GM12878 (cell line): ENCODE measurements around the gene TGM6.

Experiments used
- CREM ChIP-seq: IDR thresholded peaks from 2 replicates; pipeline ENCODE4 v1.6.1; 2014; ENCODE audit warnings: antibody characterized with exemption, low read depth
- EZH2 ChIP-seq: IDR thresholded peaks from 2 replicates; pipeline ENCODE4 v1.6.1; 2012; ENCODE audit warnings: low read depth, mild to moderate bottlenecking, control low read depth, inconsistent platforms, low read length, borderline replicate concordance; ENCODE audit not compliant: control insufficient read depth
- TF ChIP-seq, protein P1 (sequence below): fragments of 450-650 bp; IDR thresholded peaks from 2 replicates; pipeline ENCODE4 v1.6.1; 2016; ENCODE audit warnings: mild to moderate bottlenecking

DNA sequence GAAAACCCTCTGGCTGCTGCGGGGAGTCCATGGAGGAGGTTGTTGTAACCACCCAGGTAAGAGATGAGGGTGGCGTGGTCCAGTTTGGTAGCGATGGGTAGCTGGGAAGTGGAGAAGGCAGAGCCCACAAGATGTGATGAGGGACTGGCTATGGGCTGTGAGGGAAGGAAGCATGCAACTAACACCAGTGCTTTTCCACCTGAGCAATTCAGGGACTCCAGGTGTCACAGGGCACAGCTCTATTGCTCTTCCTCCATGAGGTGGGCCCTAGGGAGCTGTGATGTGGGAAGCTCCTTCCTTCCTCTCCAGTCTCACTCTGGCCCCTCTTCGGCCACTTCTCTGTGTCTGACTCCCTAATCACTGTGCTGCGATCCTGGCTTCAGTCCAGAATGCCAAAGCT lies 32.4 kb upstream of the TGM6 start:
- TF ChIP-seq, protein P1, sequence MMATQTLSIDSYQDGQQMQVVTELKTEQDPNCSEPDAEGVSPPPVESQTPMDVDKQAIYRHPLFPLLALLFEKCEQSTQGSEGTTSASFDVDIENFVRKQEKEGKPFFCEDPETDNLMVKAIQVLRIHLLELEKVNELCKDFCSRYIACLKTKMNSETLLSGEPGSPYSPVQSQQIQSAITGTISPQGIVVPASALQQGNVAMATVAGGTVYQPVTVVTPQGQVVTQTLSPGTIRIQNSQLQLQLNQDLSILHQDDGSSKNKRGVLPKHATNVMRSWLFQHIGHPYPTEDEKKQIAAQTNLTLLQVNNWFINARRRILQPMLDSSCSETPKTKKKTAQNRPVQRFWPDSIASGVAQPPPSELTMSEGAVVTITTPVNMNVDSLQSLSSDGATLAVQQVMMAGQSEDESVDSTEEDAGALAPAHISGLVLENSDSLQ, result no peak
- no peak for TF ChIP-seq EZH2
- TF ChIP-seq CREM, result no peak
